ENCODE results near the gene PHLDB1.

DNA sequence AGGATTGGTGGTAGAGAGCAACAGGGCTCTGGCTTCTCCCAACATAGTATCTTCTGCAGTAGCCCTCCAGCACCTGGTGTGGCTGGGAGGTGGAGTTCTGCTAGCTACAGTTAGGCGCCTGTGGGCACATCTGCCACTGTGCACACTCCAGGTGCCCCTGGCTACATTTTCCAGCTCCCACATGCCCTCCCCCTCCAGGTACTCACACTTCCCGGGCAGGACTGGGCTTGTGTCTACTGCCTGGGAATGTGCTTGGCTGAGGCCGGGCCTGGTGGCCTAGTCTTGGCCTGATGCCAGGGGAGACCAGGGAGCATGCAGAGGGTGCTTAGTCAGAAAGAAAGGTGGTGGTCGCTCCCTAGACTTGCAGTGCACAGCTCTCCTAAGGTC is 15.8 kb downstream of the PHLDB1 start:
- TF ChIP-seq, protein P1, sequence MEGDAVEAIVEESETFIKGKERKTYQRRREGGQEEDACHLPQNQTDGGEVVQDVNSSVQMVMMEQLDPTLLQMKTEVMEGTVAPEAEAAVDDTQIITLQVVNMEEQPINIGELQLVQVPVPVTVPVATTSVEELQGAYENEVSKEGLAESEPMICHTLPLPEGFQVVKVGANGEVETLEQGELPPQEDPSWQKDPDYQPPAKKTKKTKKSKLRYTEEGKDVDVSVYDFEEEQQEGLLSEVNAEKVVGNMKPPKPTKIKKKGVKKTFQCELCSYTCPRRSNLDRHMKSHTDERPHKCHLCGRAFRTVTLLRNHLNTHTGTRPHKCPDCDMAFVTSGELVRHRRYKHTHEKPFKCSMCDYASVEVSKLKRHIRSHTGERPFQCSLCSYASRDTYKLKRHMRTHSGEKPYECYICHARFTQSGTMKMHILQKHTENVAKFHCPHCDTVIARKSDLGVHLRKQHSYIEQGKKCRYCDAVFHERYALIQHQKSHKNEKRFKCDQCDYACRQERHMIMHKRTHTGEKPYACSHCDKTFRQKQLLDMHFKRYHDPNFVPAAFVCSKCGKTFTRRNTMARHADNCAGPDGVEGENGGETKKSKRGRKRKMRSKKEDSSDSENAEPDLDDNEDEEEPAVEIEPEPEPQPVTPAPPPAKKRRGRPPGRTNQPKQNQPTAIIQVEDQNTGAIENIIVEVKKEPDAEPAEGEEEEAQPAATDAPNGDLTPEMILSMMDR (IDR thresholded peaks at IDR 0.05): no peak
- TF ChIP-seq POLR2A (IDR thresholded peaks at IDR 0.05): no peak

Measured in breast epithelium (tissue), 3 donors.